Liver (tissue), 9 donors: ENCODE measurements around the gene NXPE1. TPM values are rescaled to one million over a fixed set of nuclear protein-coding genes. Genes with fewer than 3 reads are reported as not detected.

ENCODE experiments used
- DNase-seq: peaks from one replicate; pipeline ENCODE4 v3.0.0-alpha.2; 2017; ENCODE audit warnings: low spot score
- H3K27ac ChIP-seq, 2 donors: one replicate each; pipeline ENCODE4 v1.7.0; 2013; ENCODE audit warnings: inconsistent platforms in 2 of 2, low read length in 2 of 2, control low read depth in 1 of 2, low read depth in 1 of 2, mild to moderate bottlenecking in 1 of 2
- H3K27me3 ChIP-seq, 4 donors: one replicate each; pipeline versions ENCODE4 v1.6.1 to v1.7.0; 2013; ENCODE audit warnings: low read length in 3 of 4, inconsistent platforms in 1 of 4, mild to moderate bottlenecking in 1 of 4, moderate library complexity in 1 of 4; ENCODE audit not compliant: control insufficient read depth in 4 of 4, insufficient read depth in 4 of 4
- H3K36me3 ChIP-seq, 4 donors: one replicate each; pipeline versions ENCODE4 v1.6.1 to v1.7.0; 2013; ENCODE audit warnings: low read length in 3 of 4, mild to moderate bottlenecking in 3 of 4, low read depth in 1 of 4, moderate library complexity in 1 of 4; ENCODE audit not compliant: control insufficient read depth in 4 of 4, insufficient read depth in 3 of 4
- H3K4me1 ChIP-seq, 4 donors: one replicate each; pipeline versions ENCODE4 v1.6.1 to v1.7.0; 2013; ENCODE audit warnings: low read length in 3 of 4, mild to moderate bottlenecking in 3 of 4, moderate library complexity in 1 of 4; ENCODE audit not compliant: control insufficient read depth in 4 of 4, insufficient read depth in 4 of 4
- H3K4me3 ChIP-seq, 3 donors: one replicate each; pipeline versions ENCODE4 v1.6.1 to v1.7.0; 2013; ENCODE audit warnings: low read length in 3 of 3, control low read depth in 1 of 3, low read depth in 1 of 3, mild to moderate bottlenecking in 1 of 3
- H3K9ac ChIP-seq, 2 donors: one replicate each; pipeline ENCODE4 v1.7.0; 2013; ENCODE audit warnings: low read length in 2 of 2, mild to moderate bottlenecking in 2 of 2, moderate library complexity in 2 of 2, control low read depth in 1 of 2, low read depth in 1 of 2
- H3K9me3 ChIP-seq, 4 donors: one replicate each; pipeline versions ENCODE4 v1.6.1 to v1.7.0; 2013; ENCODE audit warnings: low read length in 3 of 4; ENCODE audit not compliant: control insufficient read depth in 4 of 4
- ATF3 ChIP-seq: IDR thresholded peaks from 2 replicates; pipeline ENCODE4 v1.6.1; 2016; ENCODE audit warnings: antibody characterized with exemption
- CTCF ChIP-seq: fragments of 150-350 bp; IDR thresholded peaks from 2 replicates; pipeline ENCODE4 v1.5.1; 2017; ENCODE audit warnings: improper control_type of control experiment, low read depth, low read length; ENCODE audit not compliant: missing input control
- EGR1 ChIP-seq, 2 donors: IDR thresholded peaks; 2 replicates each; pipeline ENCODE4 v1.6.1; 2016 to 2018; ENCODE audit warnings: antibody characterized with exemption in 2 of 2, low read depth in 2 of 2
- FOXA1 ChIP-seq: IDR thresholded peaks from 2 replicates; pipeline ENCODE4 v1.6.1; 2016; ENCODE audit warnings: antibody characterized with exemption
- FOXA2 ChIP-seq: IDR thresholded peaks from 2 replicates; pipeline ENCODE4 v1.6.1; 2016; ENCODE audit warnings: antibody characterized with exemption
- GABPA ChIP-seq, 2 donors: IDR thresholded peaks in 1 of 2; conservative IDR thresholded peaks in 1 of 2; 2 replicates each; pipeline ENCODE4 v1.6.1; 2016; ENCODE audit warnings: antibody characterized with exemption in 2 of 2, mild to moderate bottlenecking in 1 of 2, moderate library complexity in 1 of 2
- HNF4A ChIP-seq, 2 donors: conservative IDR thresholded peaks; 2 replicates each; pipeline ENCODE4 v1.6.1; 2016; ENCODE audit warnings: antibody characterized with exemption in 2 of 2, mild to moderate bottlenecking in 2 of 2
- HNF4G ChIP-seq: IDR thresholded peaks from 2 replicates; pipeline ENCODE4 v1.6.1; 2016; ENCODE audit warnings: antibody characterized with exemption
- JUND ChIP-seq, 2 donors: IDR thresholded peaks; 2 replicates each; pipeline ENCODE4 v1.6.1; 2016; ENCODE audit warnings: antibody characterized with exemption in 2 of 2
- MAX ChIP-seq: IDR thresholded peaks from 2 replicates; pipeline ENCODE4 v1.6.1; 2016; ENCODE audit warnings: antibody characterized with exemption
- NR2F2 ChIP-seq: IDR thresholded peaks from 2 replicates; pipeline ENCODE4 v1.6.1; 2016; ENCODE audit warnings: antibody characterized with exemption
- RAD21 ChIP-seq, 2 donors: IDR thresholded peaks; 2 replicates each; pipeline ENCODE4 v1.6.1; 2016; ENCODE audit warnings: antibody characterized with exemption in 2 of 2, mild to moderate bottlenecking in 2 of 2
- REST ChIP-seq: IDR thresholded peaks from 2 replicates; pipeline ENCODE4 v1.6.1; 2016; ENCODE audit warnings: antibody characterized with exemption, mild to moderate bottlenecking
- RXRA ChIP-seq, 2 donors: IDR thresholded peaks; 2 replicates each; pipeline ENCODE4 v1.6.1; 2017 to 2018; ENCODE audit warnings: antibody characterized with exemption in 2 of 2, mild to moderate bottlenecking in 1 of 2
- SP1 ChIP-seq: IDR thresholded peaks from 2 replicates; pipeline ENCODE4 v1.6.1; 2018; ENCODE audit warnings: antibody characterized with exemption, mild to moderate bottlenecking
- TAF1 ChIP-seq: conservative IDR thresholded peaks from 2 replicates; pipeline ENCODE4 v1.6.1; 2016; ENCODE audit warnings: antibody characterized with exemption, mild to moderate bottlenecking
- YY1 ChIP-seq: IDR thresholded peaks from 2 replicates; pipeline ENCODE4 v1.6.1; 2016; ENCODE audit warnings: antibody characterized with exemption, mild to moderate bottlenecking
- ZBTB33 ChIP-seq: IDR thresholded peaks from 2 replicates; pipeline ENCODE4 v1.6.1; 2016; ENCODE audit warnings: antibody characterized with exemption
- WGBS: extraction: QIAGEN DNeasy Blood & Tissue Kit; methylation state at CpG from one replicate; pipeline ENCODE4 v1.1.7; 2013; 5-methylcytosine and 5-hydroxymethylcytosine counted together
- polyA plus RNA-seq, 2 donors: library from polyadenylated mRNA; stranded (reverse) in 1 of 2; unstranded in 1 of 2; fragments of 200-250 nt in 1 of 2; fragments of >200 nt in 1 of 2; fragmentation: Nextera tagmentation in 1 of 2; extraction: Ambion mirVana in 1 of 2; gene quantifications; one replicate each; pipeline versions ENCODE4 v1.2.1 to v1.2.3, GENCODE V29; 2013 to 2015
- total RNA-seq, 2 donors: library from RNA; depleted of rRNA; stranded (reverse); fragments of >200 nt; gene quantifications; one replicate each; pipeline ENCODE4 v1.2.3, GENCODE V29; 2014
- donor health status: healthy.
- donor health status: healthy.
- donor health status: healthy.
- donor health status: healthy.
- donor health status: healthy.

NXPE1 gene
- total and polyA plus RNA-seq, 4 donors: not detected

- Histone ChIP-seq H3K27ac (no peak overlapping the region), H3K4me1 (no peaks in the 10 kb centered on the region), H3K9me3 (no peaks in the 10 kb centered on the region), H3K36me3 (no peaks in the 10 kb centered on the region), H3K27me3 (no peaks in the 10 kb centered on the region), H3K9ac (no peak overlapping the region), H3K4me3 (no peak overlapping the region)
- no peak for DNase-seq
- no peak for TF ChIP-seq JUND (IDR thresholded peaks at IDR 0.05)
- no peak for TF ChIP-seq FOXA2
- no peak for TF ChIP-seq HNF4G
- TF ChIP-seq RAD21 (IDR thresholded peaks at IDR 0.05): no peak
- no peak for TF ChIP-seq CTCF
- TF ChIP-seq NR2F2: no peak
- TF ChIP-seq YY1: no peak
- TF ChIP-seq HNF4A (conservative IDR thresholded peaks at IDR 0.05): no peak
- TF ChIP-seq TAF1: no peak
- TF ChIP-seq RXRA (IDR thresholded peaks at IDR 0.05): no peak
- no peak for TF ChIP-seq FOXA1
- TF ChIP-seq ZBTB33: no peak
- WGBS: 90% methylated on average over 1 of the region's 1 CpG
Observed at GRCh38 chr11:114479331-114479730, 80.3 kb downstream of the NXPE1 start.

- Histone ChIP-seq H3K27ac (no peak overlapping the region), H3K9me3 (no peaks in the 10 kb centered on the region), H3K9ac (no peak overlapping the region), H3K36me3 (no peaks in the 10 kb centered on the region), H3K27me3 (no peaks in the 10 kb centered on the region), H3K4me1 (no peaks in the 10 kb centered on the region), H3K4me3 (no peak overlapping the region)
- WGBS: 67% methylated on average over 4 of the region's 4 CpGs
- TF ChIP-seq NR2F2 (no peak), TAF1 (no peak), SP1 (no peak), MAX (no peak), JUND (IDR thresholded peaks at IDR 0.05) (no peak), REST (no peak), GABPA (IDR thresholded peaks at IDR 0.05 in 1 of 2, conservative IDR thresholded peaks at IDR 0.05 in 1 of 2) (no peak), CTCF (no peak), HNF4A (conservative IDR thresholded peaks at IDR 0.05) (no peak), EGR1 (IDR thresholded peaks at IDR 0.05; ENCODE audit: low read depth in 2 of 2) (no peak), YY1 (no peak), RXRA (IDR thresholded peaks at IDR 0.05) (no peak), HNF4G (no peak), RAD21 (IDR thresholded peaks at IDR 0.05) (no peak), ZBTB33 (no peak), ATF3 (no peak)
- no peak for DNase-seq
Observed at GRCh38 chr11:114478768-114479167, 80.9 kb downstream of the NXPE1 start.
